Central memory CD4-positive, alpha-beta T cell (primary cell): ENCODE results near the gene PRR14L.

ENCODE experiments used
- DNase-seq: peaks from one replicate; pipeline ENCODE4 v3.0.0; 2022

Gene PRR14L

DNA sequence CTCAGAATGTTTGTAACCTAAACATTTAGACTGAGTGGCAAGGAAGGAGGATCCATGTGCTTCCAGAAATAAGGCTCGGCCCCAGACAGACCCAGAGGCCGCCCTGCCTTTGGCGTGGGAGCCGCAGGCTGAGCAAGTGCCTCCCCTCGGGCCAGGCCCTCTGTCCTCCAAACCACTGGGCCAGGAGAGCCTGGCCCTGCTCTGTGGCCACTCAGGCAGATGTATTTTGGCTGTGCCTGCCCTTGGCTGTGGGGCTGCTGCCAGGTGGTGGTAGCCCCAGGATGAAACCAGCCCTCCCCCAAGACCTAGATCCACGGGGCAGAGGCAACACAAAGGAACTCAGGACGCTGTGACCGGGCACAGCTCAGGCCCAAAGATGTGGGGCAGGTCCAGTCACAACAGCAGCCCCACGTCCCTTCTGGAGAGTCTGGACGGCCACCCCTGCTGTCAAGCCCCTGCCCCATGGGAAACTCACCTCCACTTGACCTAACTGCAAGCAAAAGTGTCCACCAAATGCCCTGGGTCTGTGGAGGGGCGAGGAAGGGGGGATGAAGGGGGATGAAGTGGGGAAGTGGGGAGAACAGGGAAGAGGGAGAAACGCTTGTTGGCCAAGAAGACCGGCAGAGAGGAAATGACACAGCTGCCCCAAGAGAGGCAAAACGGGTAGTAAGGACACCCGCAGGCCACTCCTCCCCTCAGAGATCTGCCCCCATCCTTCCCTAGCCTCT lies 111.9 kb downstream of the PRR14L start:
- DNase-seq = no peak

DNA sequence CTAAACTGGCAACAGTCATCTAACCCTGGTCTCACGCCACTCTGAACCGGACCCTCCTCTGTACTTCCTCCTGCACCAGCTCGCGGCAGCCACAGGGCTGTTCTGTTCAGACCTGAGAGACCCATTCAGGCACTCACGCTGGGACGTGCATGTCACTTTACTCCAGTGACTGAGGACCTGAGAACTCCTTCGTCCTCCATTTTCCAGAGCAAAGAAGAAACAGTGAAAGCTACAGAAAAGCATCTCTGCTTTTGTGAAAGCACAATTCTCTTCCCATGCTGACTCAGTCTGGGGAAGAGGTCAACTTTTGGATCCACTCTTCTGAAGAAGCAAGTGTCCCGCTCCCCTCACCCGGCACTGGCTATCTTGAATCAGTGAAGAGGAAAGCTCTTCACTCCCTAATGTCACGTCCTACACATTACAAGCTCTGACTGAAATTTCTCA lies 112.5 kb downstream of the PRR14L start:
- DNase-seq = no peak

DNA sequence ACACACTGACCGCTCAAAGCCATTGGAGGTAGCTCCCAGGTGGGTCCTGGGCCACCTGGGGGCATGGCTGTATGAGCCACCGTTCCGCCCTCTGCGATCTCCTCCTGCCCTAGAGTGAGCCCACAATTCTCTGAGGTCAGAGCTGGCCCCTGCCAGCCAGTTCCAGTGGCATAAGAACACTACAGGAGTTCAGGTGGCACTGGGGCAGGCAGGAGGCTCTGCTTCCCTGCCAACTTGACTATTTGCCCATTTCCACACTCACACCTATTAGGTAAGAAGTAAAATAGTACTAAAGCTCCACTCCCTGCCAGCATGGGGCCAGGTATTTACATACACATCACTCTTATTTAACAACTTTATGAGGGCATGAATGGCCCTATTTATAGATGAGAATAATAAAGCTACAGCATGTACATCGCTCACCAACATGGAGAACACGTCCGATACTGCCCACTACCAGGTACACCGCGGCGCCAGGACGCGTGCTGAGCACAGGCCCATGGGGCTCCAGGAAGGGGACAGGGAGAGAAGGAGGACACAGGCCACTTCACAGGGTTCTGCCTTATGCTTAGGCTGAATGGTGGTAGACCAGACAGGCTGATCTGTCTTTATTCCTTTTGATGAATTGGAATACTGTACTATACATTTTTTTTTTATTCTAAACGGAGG lies 114.2 kb downstream of the PRR14L start:
- no peak for DNase-seq

DNA sequence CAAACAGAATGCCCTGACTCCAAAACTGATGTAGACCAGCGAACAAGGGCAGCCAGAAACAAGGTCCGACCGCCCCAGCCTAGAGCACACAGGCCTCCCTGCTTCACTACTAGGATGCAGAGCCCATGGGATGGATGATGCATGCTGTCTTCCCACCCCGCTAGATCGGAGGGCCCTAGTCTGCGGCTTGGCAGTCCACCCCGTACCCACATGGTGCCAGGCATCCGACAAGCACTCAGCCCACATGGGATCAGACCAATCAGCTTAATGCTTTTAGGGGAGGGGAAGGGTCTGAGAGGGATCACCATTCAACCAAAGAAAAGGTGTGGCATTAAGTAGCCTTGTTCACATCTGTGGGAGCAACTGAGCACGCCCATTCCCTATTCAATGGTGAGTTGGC lies 118.5 kb downstream of the PRR14L start:
- DNase-seq = no peak
